Measurements from ENCODE around the gene C8A. TPM values are rescaled to one million over a fixed set of nuclear protein-coding genes. Genes with fewer than 3 reads are reported as not detected.

Gene C8A
- total and polyA plus RNA-seq, 2 donors (not counting 1 experiment from before 2014, with no cell fraction given) = not detected

DNA sequence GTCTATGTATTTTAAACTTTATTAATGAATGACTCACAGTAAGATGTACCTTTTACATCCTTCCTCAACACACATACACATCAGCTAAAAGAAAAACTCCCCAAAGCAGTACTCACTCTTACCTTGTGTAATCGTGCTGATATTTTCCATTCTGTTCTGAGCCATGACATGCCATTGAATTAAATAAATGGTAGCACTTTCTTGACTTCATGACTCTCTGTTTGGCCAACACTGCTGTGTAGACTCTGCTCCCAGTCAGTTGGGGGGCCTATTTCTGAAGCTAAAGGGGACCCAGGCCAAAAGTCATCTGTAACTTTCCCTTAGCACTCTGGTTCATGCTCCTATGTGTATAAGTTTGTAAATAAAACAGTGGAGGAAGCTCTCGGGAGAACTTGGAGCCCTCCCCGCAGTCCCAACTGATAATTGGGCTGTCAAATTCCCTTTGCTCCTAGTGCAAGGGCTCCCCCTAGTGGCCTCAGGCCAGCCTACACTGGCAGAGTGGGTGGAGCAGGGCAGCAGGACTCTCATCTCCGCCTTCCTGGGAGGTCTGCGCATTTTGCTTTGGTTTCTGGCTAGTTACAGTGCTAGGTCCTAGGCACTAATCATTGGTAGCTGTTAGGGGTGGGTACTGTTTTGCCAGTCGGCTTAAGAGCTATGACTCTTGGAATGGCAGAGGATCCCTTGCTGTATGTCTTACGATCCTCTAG lies 33.7 kb upstream of the C8A start:
- Histone ChIP-seq H2AFZ (ENCODE audit: low read length) (peak overlapping the region; percentile 39), H4K20me1 (ENCODE audit: control insufficient read depth, extremely low read depth, insufficient read depth, low read length) (no peaks in the 10 kb centered on the region), H3K27me3 (ENCODE audit: control insufficient read depth, insufficient read depth, low read length) (no peaks in the 10 kb centered on the region), H3K79me2 (ENCODE audit: control insufficient read depth, insufficient read depth, low read length) (no peaks in the 10 kb centered on the region), H3K4me3 (replicated peaks in 1 of 4; ENCODE audit: control extremely low read depth in 1 of 4, insufficient read depth in 1 of 4, low read depth in 3 of 4, low read length in 4 of 4) (no peak overlapping the region), H3K9me3 (ENCODE audit: control insufficient read depth, insufficient read depth, low read depth, low read length) (no peaks in the 10 kb centered on the region), H3K4me1 (ENCODE audit: control insufficient read depth, extremely low read depth, insufficient read depth, low read length) (peaks cover 8% of the 10 kb centered on the region), H3K27ac (ENCODE audit: insufficient read depth, low read length) (no peak overlapping the region), H3K9ac (ENCODE audit: insufficient read depth, low read length) (no peak overlapping the region), H3K36me3 (ENCODE audit: control insufficient read depth, insufficient read depth, low read length) (no peaks in the 10 kb centered on the region), H3K4me2 (ENCODE audit: extremely low read depth, insufficient read depth, low read length) (peak overlapping the region; percentile 48)
- peak; percentile 58 to 78 for DNase-seq (ENCODE audit: low read depth in 2 of 2)
- no peak for TF ChIP-seq EZH2 (IDR thresholded peaks at IDR 0.05; ENCODE audit: low read length, missing control alignments)
- TF ChIP-seq, protein P1, sequence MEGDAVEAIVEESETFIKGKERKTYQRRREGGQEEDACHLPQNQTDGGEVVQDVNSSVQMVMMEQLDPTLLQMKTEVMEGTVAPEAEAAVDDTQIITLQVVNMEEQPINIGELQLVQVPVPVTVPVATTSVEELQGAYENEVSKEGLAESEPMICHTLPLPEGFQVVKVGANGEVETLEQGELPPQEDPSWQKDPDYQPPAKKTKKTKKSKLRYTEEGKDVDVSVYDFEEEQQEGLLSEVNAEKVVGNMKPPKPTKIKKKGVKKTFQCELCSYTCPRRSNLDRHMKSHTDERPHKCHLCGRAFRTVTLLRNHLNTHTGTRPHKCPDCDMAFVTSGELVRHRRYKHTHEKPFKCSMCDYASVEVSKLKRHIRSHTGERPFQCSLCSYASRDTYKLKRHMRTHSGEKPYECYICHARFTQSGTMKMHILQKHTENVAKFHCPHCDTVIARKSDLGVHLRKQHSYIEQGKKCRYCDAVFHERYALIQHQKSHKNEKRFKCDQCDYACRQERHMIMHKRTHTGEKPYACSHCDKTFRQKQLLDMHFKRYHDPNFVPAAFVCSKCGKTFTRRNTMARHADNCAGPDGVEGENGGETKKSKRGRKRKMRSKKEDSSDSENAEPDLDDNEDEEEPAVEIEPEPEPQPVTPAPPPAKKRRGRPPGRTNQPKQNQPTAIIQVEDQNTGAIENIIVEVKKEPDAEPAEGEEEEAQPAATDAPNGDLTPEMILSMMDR (conservative IDR thresholded peaks at IDR 0.05 in 1 of 2, IDR thresholded peaks at IDR 0.05 in 1 of 2; ENCODE audit: low read depth in 1 of 2, low read length in 2 of 2) = peak; percentile 97 to 98

DNA sequence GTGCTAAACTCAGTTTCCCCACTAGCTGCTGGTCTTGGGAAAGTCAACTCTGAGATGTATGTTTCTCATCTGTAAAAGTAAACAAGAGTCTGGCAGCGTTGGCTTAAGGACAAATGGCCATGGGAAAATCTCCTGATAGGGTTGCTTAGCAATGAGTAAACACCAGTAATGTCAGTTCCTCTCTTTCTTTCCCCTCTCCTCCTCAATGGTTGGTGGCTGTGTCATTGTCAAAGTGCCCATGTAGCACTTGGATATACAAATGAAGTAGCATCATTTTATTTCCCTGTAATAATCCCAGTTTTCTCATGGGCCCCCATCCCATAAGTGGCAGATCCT lies 33.2 kb upstream of the C8A start:
- Histone ChIP-seq H4K20me1 (ENCODE audit: control insufficient read depth, extremely low read depth, insufficient read depth, low read length) (no peaks in the 10 kb centered on the region), H3K4me3 (replicated peaks in 1 of 4; ENCODE audit: control extremely low read depth in 1 of 4, insufficient read depth in 1 of 4, low read depth in 3 of 4, low read length in 4 of 4) (no peak overlapping the region), H3K9me3 (ENCODE audit: control insufficient read depth, insufficient read depth, low read depth, low read length) (no peaks in the 10 kb centered on the region), H2AFZ (ENCODE audit: low read length) (peak overlapping the region; percentile 39), H3K79me2 (ENCODE audit: control insufficient read depth, insufficient read depth, low read length) (no peaks in the 10 kb centered on the region), H3K9ac (ENCODE audit: insufficient read depth, low read length) (no peak overlapping the region), H3K4me1 (ENCODE audit: control insufficient read depth, extremely low read depth, insufficient read depth, low read length) (peaks cover 8% of the 10 kb centered on the region), H3K36me3 (ENCODE audit: control insufficient read depth, insufficient read depth, low read length) (no peaks in the 10 kb centered on the region), H3K4me2 (ENCODE audit: extremely low read depth, insufficient read depth, low read length) (no peak overlapping the region), H3K27me3 (ENCODE audit: control insufficient read depth, insufficient read depth, low read length) (no peaks in the 10 kb centered on the region), H3K27ac (ENCODE audit: insufficient read depth, low read length) (no peak overlapping the region)
- TF ChIP-seq, protein P1 (conservative IDR thresholded peaks at IDR 0.05 in 1 of 2, IDR thresholded peaks at IDR 0.05 in 1 of 2; ENCODE audit: low read depth in 1 of 2, low read length in 2 of 2) = no peak
- no peak for TF ChIP-seq EZH2 (IDR thresholded peaks at IDR 0.05; ENCODE audit: low read length, missing control alignments)
- peak; percentile 26 to 43 for DNase-seq (ENCODE audit: low read depth in 2 of 2)

DNA sequence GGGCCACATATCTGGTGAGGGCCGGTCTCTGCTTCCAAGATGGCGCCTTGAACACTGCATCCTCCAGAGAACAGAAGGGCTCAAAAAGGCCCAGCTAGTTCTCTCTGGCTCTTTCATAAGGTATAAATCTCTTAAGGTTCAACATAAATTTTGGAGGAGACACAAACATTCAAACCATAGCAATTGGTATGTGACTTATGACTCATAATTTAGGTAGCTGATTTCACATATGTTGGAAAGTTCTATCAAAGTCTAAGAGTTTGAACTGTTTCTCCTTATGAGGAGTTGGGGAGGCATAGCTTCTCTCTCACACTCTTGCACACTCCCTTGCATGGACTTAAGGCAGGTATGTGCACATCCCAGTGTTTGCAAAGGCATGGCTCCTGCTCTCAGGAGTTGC lies 30.3 kb upstream of the C8A start:
- H3K9me3 ChIP-seq (ENCODE audit: control insufficient read depth, insufficient read depth, low read depth, low read length) = no peaks in the 10 kb centered on the region
- no peak overlapping the region for H3K4me3 ChIP-seq (replicated peaks in 1 of 4; ENCODE audit: control extremely low read depth in 1 of 4, insufficient read depth in 1 of 4, low read depth in 3 of 4, low read length in 4 of 4)
- H3K27ac ChIP-seq (ENCODE audit: insufficient read depth, low read length) = no peak overlapping the region
- H3K9ac ChIP-seq (ENCODE audit: insufficient read depth, low read length) = no peak overlapping the region
- H2AFZ ChIP-seq (ENCODE audit: low read length) = no peak overlapping the region
- H3K4me2 ChIP-seq (ENCODE audit: extremely low read depth, insufficient read depth, low read length) = no peak overlapping the region
- no peaks in the 10 kb centered on the region for H3K27me3 ChIP-seq (ENCODE audit: control insufficient read depth, insufficient read depth, low read length)
- peak in 1 of 2 donors; percentile 41 for DNase-seq (ENCODE audit: low read depth in 2 of 2)
- peaks cover 8% of the 10 kb centered on the region for H3K4me1 ChIP-seq (ENCODE audit: control insufficient read depth, extremely low read depth, insufficient read depth, low read length)
- TF ChIP-seq, protein P1 (conservative IDR thresholded peaks at IDR 0.05 in 1 of 2, IDR thresholded peaks at IDR 0.05 in 1 of 2; ENCODE audit: low read depth in 1 of 2, low read length in 2 of 2) = no peak
- TF ChIP-seq EZH2 (IDR thresholded peaks at IDR 0.05; ENCODE audit: low read length, missing control alignments) = no peak
- no peaks in the 10 kb centered on the region for H3K79me2 ChIP-seq (ENCODE audit: control insufficient read depth, insufficient read depth, low read length)
- no peaks in the 10 kb centered on the region for H4K20me1 ChIP-seq (ENCODE audit: control insufficient read depth, extremely low read depth, insufficient read depth, low read length)
- no peaks in the 10 kb centered on the region for H3K36me3 ChIP-seq (ENCODE audit: control insufficient read depth, insufficient read depth, low read length)

Data from fibroblast of lung (primary cell).